ENCODE measurements around the gene NISCH. TPM values are rescaled to one million over a fixed set of nuclear protein-coding genes. Genes with fewer than 3 reads are reported as not detected.

Gene NISCH
- total RNA-seq, 1 experiment from 2014 or later = 19.0 TPM

GRCh38 chr3:52435246-52436101 lies 19.9 kb upstream of the NISCH start:
- DNase-seq (ENCODE audit: low read depth) = no peak

GRCh38 chr3:52436500-52437149 lies 18.8 kb upstream of the NISCH start:
- no peak for DNase-seq (ENCODE audit: low read depth)

- no peak for DNase-seq (ENCODE audit: low read depth)
Measured at GRCh38 chr3:52437326-52438103, 17.9 kb upstream of the NISCH start.

- DNase-seq (ENCODE audit: low read depth) = no peak
Measured at GRCh38 chr3:52438104-52438376, 17.4 kb upstream of the NISCH start.

- no peak for DNase-seq (ENCODE audit: low read depth)
Measured at GRCh38 chr3:52438579-52439425, 16.6 kb upstream of the NISCH start.

GRCh38 chr3:52439426-52440248 lies 15.8 kb upstream of the NISCH start:
- DNase-seq (ENCODE audit: low read depth) = no peak

GRCh38 chr3:52440249-52440551 lies 15.2 kb upstream of the NISCH start:
- DNase-seq (ENCODE audit: low read depth) = no peak

- no peak for DNase-seq (ENCODE audit: low read depth)
Measured at GRCh38 chr3:52440671-52441070, 14.7 kb upstream of the NISCH start.

GRCh38 chr3:52441091-52441771 lies 14.2 kb upstream of the NISCH start:
- no peak for DNase-seq (ENCODE audit: low read depth)

GRCh38 chr3:52441772-52442332 lies 13.6 kb upstream of the NISCH start:
- DNase-seq (ENCODE audit: low read depth) = no peak

GRCh38 chr3:52442409-52443267 lies 12.8 kb upstream of the NISCH start:
- no peak for DNase-seq (ENCODE audit: low read depth)

GRCh38 chr3:52443268-52443610 lies 12.2 kb upstream of the NISCH start:
- no peak for DNase-seq (ENCODE audit: low read depth)

GRCh38 chr3:52443791-52444687 lies 11.4 kb upstream of the NISCH start:
- DNase-seq (ENCODE audit: low read depth) = no peak

GRCh38 chr3:52444860-52445793 lies 10.3 kb upstream of the NISCH start, which contains the start of gene SEMA3G:
TSS of gene SEMA3G (minus strand) at chr3:52445103. CDS start at chr3:52445027, 76 bp downstream.
- peak; percentile 67 for DNase-seq (ENCODE audit: low read depth)

- DNase-seq (ENCODE audit: low read depth) = no peak
Measured at GRCh38 chr3:52446042-52446441, 9.4 kb upstream of the NISCH start.

GRCh38 chr3:52446631-52447511 lies 8.5 kb upstream of the NISCH start:
- peak; percentile 48 for DNase-seq (ENCODE audit: low read depth)

All from Daoy (cell line).